NCI-H128 (cell line): ENCODE measurements around the gene ZNF804A.
"Not testable (repeated sequence)": the region's sequence is repeated elsewhere in the genome, so short reads cannot be mapped to it uniquely, and the experiment has no call there.

Experiments used
- DNase-seq: peaks from one replicate; lab custom pipeline; 2025; ENCODE audit not compliant: unreplicated experiment; lab: John Stamatoyannopoulos, UW

The ZNF804A gene

DNA sequence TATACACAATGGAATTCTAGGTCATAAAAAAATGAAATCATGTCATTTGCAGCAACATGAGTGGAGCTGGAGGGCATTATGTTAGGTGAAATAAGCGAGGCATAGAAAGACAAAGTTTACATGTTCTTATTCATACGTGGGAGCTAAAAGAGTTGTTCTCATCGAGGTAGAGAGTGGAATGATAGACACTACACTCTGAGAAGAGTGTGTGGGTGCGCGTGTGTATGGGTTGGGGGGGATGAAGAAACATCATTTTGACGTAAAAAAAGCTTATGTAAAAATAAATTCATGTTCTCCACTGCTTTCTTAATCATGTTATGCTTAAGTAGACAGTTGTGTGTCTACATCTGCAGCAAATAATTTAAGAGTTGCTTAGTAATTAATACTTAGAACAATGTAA lies 123.6 kb downstream of the ZNF804A start:
- no peak for DNase-seq

DNA sequence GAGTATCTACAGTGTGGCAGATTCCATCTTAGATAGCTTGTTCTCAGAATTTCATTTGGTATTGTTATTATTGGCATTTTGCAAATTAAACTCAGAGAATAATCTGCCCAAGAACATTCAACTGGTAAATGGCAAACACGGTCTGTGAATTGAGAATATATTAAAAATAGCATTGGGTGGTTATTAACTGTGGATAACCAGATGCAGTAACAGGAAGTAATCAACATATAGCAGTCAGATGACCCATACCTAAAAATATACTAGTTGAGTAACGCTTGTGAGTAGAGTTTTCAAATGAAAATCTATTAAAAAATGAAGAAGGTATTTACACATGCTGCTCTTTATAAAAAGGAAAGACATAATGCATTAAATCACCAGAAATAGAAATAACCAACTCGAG lies 129.5 kb downstream of the ZNF804A start:
- no peak for DNase-seq

DNA sequence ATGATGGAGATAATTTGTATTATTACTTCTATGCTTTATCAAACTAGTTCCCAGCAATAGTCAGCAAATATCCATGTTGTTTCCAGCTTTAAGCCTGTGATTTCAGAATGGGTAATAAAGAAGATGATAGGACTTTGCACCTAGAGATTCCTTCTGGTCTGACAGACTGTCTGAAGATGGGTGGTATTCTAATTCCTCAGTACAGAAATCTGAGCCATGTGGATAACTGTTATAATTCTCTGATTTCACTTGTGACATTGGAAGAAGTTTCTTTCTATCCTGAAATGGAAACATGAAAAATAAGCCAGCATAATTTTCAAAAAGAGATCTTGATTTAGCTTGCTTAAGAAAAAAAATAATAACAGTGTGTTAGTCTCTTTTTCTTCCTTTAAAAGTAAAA lies 130.1 kb downstream of the ZNF804A start:
- no peak for DNase-seq

DNA sequence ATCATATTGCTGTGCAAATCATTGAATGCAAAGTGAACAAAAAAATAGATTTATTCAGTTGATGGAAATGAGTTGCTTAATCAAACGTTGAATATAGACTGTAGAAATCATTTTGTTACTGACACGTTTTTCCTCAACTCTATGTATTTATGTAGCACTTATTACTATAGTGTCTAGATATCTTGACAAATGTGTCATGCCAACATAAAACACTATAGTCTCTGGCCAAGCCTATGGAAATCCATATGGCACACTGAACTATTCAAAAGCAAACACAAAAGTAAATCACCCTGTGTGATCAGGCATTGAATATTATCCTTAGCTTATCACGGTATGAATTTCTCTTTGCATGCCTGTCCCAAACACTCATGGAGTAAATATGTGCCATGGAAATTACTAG lies 131.3 kb downstream of the ZNF804A start:
- no peak for DNase-seq

DNA sequence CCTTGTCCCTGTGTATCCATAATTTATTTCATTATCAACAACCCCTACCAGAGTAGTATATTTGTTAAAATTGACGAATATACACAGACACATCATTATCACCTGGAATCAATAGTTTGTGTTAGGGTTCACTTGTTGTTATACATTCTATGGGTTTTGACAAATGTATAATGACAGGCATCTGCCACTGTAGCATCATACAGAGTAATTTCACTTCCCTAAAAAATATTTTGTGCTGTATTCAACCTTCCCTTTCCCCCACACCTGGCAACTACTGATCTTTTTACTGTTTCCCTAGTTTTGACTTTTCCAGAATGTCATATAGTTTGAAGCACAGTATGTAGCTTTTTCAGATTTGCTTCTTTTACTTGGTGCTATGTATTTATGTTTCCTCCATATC lies 132.0 kb downstream of the ZNF804A start:
- no peak for DNase-seq

DNA sequence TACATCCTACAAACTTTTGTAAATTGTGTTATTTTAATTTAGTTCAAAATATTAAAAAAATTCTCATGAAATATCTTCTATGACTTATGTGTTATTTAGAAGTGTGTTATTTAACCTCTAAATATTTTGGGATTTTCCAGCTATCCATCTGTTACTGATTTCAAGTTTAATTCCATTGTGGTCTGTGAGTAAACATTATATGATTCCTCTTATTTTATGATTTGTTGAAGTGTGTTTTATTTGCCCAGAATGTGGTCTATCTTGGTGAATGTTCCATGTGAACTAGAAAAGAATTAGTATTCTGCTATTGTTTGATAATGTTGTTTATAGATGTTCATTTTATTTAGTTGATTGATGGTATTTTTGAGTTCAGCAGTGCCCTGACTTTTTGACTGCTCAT lies 136.0 kb downstream of the ZNF804A start:
- DNase-seq = no peak

DNA sequence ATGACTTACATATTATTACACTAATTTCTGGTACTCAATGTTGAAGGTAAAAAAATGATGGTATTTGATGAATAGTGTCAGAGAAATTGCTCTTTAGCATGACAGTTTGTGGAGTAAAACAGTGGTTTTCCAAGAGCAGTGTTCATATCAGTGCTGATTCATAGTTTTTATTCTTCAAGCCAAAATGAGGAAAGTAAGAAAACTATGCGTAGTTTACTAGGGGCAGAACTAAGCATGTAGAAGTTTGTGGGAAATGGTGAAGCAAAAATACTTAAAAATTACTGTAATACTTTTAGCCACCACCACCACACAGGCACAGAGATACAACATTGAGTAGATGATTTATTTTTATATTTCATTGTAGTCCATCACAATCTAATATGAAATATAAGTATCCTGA lies 137.3 kb downstream of the ZNF804A start:
- DNase-seq = no peak

DNA sequence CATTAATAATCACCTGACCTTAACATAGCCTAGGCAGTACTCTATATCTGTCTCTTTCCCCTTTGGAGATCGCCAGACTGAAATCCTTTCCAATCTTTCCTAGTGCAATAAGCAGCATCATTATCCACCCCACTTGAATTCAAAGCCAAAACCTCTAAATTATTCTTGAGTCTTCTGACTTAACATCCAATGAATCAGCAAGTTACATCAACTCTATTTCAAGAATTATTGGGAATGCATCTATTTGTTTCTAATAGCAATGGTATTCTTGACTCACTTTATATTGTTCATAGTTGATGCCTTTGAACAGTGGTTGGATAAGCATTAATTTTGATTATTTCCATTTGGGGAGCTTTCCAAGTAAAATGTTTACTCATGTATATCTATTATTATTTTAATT lies 144.8 kb downstream of the ZNF804A start:
- no peak for DNase-seq

DNA sequence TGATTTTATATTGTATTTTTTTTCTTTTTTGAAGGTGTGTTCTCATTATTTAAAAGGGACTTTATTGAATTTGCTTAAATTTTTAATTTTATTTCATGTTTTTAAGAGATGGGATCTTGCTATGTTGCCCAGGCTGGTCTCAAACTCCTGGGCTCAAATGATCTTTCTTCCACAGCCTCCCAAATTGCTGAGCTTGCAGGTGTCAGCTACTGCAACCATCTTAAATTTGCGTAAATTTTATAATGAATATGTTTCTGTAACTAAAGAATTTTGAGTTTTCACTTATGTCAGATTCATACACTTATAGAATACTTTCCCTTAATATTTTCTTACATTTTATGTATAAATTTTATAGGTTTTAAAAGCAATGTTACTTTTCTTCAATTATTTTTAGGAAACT lies 157.8 kb downstream of the ZNF804A start:
- no peak for DNase-seq

DNA sequence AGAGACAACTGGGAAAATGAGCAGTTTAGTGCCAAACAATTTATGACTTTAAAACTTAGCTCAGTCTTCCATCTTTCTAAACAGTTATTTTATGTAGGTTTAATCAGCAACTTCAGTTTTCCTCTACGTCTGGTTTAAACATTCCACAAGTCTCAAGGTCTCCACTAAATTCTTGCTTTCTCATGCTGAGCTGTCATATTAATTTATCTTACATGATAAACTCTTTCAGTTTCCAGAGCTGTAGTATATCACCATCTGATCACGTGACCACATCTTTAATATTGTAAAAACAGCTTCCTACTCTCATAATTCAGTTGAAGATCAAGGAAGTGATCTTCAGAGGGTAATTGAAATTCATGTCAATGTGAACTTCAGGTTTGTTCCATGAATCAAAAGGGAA lies 158.6 kb downstream of the ZNF804A start:
- no peak for DNase-seq

DNA sequence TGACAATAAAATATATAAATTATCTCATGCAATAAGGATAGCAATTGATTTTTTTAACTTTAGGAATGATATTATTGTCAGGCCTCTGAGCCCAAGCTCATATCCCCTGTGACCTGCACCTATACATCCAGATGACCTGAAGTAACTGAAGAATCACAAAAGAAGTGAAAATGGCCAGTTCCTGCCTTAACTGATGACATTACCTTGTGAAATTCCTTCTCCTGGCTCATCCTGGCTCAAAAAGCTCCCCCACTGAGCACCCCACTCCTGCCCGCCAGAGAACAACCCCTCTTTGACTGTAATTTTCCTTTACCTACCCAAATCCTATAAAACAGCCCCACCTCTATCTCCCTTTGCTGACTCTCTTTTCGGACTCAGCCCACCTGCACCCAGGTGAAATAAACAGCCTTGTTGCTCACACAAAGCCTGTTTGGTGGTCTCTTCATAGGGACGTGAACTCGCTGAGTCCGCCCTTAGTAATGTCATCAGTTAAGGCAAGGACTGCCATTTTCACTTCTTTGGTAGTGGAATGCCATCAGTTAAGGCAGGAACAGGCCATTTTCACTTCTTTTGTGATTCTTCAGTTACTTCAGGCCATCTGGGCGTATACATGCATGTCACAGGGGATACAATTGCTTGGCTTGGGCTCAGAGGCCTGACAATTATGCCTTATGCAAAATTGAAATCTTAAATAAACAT lies 161.4 kb downstream of the ZNF804A start:
- DNase-seq = not testable (repeated sequence)

DNA sequence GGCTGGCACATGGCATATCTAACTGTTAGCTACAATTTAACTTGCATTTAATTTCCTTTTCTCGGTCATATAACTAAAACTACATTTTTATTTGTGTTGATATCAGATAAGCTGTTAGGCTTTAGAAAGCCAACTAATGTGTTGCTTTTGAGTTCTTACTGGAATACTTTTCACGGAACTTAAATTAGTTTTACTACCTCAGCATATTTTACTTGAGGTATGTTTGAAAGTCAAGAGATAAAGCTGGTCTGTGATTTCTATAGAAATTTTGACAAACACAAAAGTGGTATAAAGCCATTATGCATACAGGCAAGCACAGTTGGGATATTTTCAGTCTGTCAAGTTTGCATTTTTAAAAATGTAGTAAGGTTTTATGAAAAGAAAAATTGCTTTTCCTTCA lies 162.6 kb downstream of the ZNF804A start:
- no peak for DNase-seq

DNA sequence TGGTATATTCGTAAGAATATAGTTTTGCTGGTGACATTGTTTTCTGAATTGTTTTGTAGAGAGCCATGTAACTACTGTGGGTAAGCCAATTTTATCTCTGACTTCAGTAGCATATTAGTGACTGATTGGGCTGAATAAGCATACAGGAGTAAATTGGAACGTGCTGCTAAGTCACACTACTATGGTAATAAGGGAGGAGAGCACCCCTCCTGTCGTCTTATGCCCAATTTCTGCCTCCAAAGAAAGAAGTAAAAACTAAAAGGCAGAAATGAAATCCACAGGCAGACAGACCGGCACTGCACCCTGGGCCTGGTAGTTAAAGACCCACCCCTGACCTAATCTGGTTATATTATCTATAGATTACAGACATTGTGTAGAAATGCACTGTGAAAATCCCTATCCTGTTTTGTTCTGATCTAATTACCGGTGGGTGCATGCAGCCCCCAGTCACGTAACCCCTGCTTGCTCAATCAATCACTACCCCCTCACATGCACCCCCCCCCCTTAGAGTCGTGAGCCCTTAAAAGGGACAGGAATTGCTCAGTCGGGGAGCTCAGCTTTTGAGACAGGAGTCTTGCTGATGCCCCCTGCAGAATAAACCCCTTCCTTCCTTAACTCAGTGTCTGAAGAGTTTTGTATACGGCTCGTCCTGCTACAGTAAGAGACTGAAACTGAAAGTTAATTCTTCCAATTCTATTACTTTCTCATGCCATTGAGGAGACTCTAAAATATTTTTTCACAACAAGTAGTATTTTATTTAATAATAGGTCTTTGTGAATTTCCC lies 167.0 kb downstream of the ZNF804A start:
- DNase-seq = no peak

DNA sequence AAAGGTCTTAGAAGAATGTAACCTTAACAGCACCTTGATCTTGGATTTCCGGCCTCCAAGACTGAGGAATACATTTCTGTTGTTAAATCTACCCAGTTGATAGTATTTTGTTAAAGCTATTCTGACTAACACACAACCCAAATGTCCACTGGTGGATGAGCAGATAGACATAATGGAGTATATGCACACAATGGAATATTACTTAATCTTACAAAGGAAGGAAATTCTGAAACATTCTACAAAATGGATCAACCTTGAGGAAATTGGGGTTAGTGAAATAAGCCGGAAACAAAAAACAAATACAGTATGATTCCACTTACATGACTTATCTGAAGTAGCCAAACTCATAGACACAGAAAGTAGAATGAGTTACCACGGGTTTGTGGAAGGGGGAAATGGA lies 168.7 kb downstream of the ZNF804A start:
- DNase-seq = no peak

DNA sequence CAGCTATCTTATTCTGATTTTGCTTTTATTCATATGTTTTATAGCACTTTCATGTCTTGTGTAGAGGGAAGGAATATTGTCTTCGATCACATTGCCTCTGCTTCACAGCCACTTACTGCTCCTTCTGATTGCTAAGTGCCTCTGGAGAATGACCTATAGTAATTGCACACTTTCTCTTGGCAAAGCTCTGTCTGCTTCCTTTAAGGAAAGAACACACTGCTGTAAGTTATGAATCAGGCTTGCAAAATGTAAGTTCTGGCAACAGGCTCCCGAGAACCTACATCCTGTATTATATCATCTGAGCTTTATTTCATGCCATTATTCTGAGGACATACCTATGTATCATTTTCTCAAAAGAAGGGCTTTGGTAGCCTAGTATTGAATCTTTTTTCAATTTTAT lies 170.7 kb downstream of the ZNF804A start:
- no peak for DNase-seq

DNA sequence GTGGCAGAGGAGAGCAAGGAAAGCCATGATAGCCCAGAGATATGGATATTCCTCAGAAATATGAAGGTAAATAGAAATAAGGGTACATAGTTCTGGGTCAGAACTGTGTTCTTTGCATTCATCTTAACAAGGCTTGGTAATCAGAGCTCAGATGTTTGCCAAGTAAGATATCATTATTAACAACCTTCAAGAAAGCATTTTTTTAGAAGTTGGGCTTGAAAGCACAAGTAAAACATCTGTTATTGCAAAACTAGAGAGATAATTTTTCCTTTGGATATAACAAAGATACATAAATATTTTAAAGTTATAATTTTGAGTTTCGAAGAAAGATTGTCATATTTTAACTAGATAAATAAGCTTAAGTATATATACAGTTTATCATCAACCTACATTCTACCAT lies 171.4 kb downstream of the ZNF804A start:
- no peak for DNase-seq

DNA sequence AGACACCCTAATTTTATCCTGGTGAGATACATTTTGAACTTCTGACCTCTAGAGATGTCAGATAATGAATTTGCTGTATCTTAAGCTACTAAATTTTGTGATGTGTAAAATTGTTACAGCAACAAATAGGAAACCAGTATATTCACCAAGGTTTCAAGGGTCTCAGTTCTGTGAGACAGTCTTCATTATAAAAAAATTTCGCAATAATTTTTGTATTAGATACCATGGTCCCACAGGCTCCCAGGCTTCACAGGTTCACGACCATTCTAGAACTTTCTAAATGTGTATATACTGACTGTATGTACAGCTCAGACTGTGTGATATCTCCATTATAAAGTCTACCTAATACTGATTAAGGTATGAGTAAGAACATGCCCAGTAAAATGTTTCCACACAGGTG lies 181.4 kb downstream of the ZNF804A start:
- DNase-seq = no peak

DNA sequence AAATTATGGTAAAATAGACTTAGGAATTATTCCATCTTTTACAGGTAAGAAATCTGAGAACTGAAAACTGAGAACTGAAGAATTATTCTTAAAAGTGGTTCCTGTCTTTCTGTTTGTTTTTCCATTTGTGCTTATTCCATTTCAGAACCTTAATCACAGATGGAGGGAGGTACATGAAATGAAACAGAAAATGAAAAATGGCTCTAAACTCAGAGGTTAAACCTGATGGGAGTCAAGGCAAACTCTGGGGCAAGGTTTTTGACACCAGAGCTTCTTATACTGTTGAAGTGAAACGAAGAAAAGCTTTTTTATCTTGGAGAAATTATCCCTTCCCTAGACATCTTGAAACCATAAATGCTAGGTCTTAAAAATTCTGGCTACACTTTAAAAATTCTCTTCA lies 182.1 kb downstream of the ZNF804A start:
- no peak for DNase-seq

DNA sequence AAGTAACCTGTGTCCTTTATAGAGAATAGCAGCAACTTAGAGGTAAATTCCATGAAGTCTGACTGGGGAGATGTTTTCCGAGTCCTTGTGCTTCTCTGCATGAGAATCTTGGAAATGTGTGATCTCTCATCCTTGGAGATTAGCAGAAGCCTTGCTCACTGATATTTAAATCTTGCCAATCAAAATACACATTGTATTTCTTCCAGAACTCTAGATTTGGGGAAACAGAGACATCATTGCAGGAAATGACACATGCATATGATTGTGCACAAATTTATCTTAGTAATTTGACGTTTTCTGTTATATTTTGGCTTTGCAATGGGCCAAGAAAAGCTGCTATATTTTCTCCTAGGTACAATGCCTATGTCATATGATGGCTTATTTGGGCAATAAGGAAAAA lies 182.6 kb downstream of the ZNF804A start:
- DNase-seq = no peak

DNA sequence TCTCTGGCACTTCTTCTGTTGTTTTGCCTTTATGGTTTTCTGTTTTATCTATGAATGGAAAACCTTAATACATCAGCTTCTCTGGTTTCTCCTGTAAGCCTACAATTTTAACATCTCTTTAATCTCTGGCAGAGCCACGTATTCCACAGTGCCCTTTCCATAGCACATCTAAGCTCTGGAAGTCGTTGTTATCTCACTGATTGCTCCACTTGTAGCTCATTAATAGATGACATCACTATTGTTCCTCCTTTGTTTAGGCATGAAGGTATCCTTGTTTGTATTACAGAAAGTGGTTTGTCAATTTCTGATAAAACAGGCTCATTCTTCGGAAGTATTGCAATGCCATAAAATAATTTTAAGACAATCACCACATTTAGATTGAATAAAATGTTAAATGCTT lies 185.2 kb downstream of the ZNF804A start:
- DNase-seq = no peak

DNA sequence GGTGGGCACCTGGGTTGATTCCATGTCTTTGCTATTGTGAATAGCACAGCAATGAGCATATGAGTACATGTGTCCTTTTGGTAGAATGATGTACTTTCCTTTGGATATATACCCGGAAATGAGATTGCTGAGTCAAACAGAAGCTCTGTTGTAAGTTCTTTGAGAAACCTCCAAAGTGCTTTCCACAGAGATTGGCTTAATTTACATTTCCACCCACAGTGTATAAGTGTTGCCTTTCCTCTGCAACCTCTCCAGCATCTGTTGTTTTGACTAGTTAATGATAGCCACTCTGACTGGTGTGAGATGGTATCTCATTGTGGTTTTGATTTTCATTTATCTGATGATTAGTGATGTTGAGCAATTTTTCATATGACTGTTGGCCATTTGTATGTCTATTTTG lies 194.8 kb downstream of the ZNF804A start:
- no peak for DNase-seq

DNA sequence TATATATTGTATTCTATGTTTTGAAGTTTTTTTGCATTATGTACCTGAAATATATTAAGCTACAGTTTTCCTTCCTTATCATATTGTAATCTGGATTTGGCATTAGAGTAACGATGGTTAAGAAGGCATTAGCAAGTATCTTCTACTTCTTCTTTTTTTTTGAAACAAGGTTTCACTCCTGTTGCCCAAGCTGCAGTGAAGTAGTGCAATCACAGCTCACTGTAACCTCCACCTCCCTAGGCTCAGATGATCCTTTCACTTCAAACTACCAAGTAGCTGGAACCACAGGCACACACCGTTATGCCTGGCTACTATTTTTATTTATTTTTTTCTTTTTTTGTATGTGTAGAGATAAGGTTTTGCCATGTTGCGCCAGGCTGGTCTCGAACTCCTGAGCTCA lies 201.1 kb downstream of the ZNF804A start:
- no peak for DNase-seq

DNA sequence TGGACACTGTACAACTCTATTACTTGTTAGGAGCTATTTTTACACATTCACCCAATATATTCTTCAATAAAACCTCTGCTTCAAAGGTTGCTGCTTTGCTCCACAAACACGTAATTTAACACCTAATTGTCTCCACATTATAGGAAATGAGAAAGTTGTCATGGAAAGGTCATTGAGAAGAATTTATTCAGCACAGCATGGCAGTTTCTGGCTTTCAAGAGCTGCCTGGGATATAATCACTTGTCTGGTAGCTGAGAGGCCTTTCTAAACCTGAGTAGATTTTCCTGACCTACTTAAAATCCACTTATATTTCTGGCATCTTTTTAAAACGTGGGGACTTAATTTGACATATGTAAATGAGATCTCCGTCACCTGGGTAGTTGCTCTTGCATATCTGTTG lies 216.1 kb downstream of the ZNF804A start:
- no peak for DNase-seq
